HG02938 (cell line): ENCODE measurements around the gene TRMT1L.

Source experiments
- ATAC-seq: cut with Tn5 transposase; IDR thresholded peaks from one replicate; pipeline ENCODE4 v1.9.1; 2021; ENCODE audit warnings: mild to moderate bottlenecking, moderate library complexity; ENCODE audit not compliant: unreplicated experiment

Gene TRMT1L

GRCh38 chr1:185132534-185132933 lies 24.2 kb downstream of the TRMT1L start:
- ATAC-seq = no peak

DNA sequence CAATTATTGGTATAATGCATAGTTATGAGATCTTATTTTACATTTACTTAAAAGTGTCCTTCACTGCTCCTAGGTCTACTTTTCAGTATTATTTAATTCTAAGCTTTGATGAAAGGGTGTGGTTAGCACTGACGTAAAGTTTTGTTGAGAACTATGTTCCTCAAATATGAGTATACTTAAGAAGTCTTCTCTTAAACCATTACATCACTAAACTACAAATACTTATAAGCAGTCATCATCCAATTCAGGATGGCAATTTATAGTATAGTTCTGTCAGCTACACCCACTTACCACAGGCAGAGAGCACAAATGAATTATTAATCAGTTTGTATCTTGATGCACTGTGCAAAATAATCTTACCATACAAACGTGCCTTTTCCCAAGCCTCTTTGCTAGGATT lies 27.0 kb downstream of the TRMT1L start:
- no peak for ATAC-seq

GRCh38 chr1:185112356-185112755 lies 44.4 kb downstream of the TRMT1L start:
- ATAC-seq = no peak

DNA sequence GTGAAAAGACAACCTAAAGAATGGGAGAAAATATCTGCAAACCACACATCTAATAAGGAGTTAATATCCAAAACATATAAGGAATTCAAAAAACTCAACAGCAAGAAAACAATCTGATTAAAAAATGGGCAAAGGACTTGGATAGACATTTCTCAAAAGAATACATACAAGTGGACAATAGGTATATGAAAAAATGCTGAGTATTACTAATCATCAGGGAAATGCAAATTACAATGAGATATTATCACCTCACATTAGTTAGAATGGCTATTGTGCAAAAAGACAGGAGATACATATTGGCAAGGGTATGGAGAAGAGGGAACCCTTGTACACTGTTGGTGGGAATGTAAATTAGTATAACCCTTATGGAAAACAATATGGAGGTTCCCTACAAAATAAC lies 44.9 kb downstream of the TRMT1L start:
- ATAC-seq = no peak

GRCh38 chr1:185110145-185110544 lies 46.6 kb downstream of the TRMT1L start:
- no peak for ATAC-seq

DNA sequence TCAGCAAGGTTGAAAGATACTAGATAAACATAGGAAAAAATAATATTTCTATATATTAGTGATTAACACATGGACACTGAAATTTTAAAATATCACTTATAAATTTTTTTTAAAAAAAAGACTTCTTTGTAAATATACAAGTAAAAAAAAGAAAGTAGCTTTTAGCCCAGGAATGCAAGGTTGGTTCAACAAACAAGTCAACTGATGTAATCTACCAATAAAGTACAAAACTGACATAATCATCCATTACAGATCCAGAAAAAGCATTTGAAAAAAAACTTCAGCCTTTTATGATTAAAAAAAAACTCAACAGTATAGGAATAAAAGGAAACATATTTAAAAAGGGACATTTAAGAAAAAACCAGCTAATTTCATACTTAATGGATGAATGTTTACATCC lies 48.4 kb downstream of the TRMT1L start:
- ATAC-seq = no peak

- ATAC-seq = no peak
Observed at GRCh38 chr1:185105121-185105520, 51.6 kb downstream of the TRMT1L start.

DNA sequence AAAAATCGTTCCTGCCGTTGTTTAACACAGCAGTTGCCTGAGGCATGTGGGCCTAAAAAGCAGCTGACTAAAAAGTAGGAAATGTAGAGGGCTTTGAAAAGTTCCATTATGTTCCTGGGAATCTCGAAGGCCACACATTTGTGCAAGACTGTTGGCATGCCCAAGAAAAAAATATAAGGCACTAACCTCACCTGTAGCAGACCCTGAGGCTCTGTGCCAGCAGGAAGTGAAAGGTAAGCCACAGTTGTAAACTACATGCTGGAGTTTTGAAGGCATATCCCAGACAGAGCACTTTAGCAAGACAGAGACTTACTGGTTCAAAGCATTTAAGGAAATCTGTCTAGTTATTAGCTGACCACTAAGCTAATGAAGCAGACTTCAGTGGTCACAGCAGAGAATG lies 52.7 kb downstream of the TRMT1L start:
- no peak for ATAC-seq

GRCh38 chr1:185096531-185096930 lies 60.2 kb downstream of the TRMT1L start:
- no peak for ATAC-seq

GRCh38 chr1:185094761-185095160 lies 62.0 kb downstream of the TRMT1L start:
- no peak for ATAC-seq

- no peak for ATAC-seq
Observed at GRCh38 chr1:185091480-185091879, 65.3 kb downstream of the TRMT1L start.

DNA sequence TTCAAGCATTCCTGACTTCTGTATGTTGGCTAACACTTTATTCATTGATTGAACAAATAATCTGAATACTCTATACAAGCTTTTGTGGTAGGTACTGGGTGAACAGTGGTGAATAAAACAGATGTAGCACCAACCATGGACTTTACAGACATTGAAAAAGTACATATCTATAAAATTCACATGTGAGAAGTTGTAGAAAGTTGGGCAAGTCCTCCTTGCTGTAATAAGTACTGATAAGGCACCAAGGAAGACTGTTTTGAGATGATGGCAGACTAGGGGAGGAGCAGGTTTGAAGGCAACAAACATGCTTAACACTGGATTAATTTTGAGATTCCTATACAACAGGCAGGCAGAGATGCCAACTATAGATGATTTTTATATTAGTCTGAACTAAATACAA lies 69.0 kb downstream of the TRMT1L start:
- no peak for ATAC-seq

- no peak for ATAC-seq
Observed at GRCh38 chr1:185087101-185087500, 69.7 kb downstream of the TRMT1L start.

DNA sequence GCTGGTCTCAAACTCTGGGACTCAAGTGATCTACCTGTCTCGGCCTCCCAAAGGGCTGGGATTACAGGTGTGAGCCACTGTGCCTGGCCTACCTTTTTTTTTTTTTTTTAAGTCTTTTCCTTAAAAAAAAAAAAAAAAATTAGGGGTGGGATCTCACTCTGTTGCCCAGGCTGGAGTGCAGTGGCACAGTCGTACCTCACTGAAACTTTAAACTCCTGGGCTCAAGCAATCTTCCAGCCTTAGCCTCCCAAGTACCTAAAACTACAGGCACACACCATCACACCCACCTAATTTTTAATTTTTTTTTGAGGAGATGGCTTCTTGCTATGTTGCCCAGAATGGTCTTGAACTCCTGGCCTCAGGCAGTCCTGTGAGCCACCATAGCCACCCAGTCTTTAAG lies 72.9 kb downstream of the TRMT1L start:
- ATAC-seq = no peak

- ATAC-seq = no peak
Observed at GRCh38 chr1:185080422-185080821, 76.3 kb downstream of the TRMT1L start.

GRCh38 chr1:185077374-185077773 lies 79.4 kb downstream of the TRMT1L start:
- no peak for ATAC-seq

DNA sequence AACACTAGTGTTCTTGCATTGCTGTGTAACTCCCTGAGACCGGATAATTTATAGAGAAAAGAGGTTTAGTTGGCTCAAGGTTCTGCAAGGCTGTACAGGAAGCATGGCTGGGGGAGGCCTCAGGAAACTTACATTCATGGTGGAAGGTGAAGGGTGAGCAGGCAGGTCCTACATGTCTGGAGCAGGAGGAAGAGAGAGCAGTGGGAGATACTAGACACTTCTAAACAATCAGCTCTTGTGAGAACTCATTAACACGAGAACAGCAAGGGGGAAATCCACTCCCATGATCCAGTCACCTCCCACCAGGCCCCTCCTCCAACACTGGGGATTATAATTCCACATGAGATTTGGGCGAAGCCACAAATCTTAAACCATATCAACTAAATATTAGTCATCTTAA lies 81.3 kb downstream of the TRMT1L start:
- no peak for ATAC-seq

DNA sequence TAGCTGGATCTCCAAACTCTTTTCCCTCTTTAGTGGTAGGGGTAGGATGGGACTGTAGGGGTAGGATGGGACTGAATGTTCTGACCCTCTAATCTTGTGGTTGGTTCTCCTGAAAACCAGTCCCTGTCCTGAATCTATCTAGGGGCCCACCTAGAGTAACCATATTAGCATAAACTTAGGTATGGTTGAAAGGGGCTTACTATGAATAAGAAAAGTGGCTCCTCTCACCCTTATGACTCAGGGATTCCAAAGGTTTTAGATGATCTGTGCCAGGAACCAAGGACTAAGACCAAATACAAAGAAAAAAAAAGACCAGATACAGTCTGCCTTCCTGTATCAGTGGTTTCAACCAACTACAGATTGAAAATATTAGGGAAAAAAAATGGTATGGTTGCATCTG lies 82.4 kb downstream of the TRMT1L start:
- no peak for ATAC-seq

- no peak for ATAC-seq
Observed at GRCh38 chr1:185073725-185074124, 83.0 kb downstream of the TRMT1L start.

GRCh38 chr1:185070051-185070450 lies 86.7 kb downstream of the TRMT1L start:
- ATAC-seq = no peak

DNA sequence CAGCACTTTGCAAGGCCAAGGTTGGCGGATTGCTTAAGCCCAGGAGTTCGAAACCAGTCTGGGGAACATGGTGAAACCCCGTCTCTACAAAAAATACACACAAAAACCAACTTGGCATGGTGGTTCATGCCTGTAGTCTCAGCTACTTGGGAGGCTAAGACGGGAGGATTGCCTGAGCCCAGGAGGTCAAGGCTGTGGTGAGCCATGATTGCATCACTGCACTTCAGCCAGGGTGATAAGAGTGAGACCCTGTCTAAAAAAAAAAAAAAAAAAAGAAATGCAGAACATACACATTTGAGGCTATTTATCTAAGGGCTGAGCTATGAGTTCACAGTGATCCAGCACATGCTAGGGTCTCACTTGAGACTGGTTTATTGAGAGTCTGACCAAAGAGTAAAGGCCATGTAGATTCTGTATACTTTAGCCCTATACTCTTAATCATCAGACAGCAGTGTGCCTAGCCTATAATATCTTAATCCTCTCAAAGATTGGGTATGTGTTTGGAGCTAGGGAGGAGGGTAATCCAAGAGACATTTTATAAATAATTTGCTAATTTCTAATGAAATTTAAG lies 87.5 kb downstream of the TRMT1L start:
- ATAC-seq = no peak

DNA sequence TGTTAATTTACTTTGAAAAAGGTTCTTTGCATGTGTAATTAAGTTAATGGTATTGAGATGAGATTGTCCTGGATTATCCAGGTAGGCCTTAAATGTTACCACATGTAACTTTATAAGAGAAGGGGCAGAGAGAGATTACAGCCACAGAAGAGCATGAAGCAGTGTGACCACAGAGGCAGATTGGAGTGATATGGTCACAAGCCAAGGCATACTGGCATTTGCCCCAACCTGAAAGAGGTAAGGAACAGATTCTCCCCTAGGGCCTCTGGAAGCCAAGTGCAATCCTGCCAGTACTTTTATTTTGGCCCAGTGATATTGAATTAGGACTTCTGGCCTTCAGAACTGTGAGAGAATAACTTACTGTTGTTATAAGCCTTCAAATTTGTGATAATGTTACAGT lies 88.4 kb downstream of the TRMT1L start:
- no peak for ATAC-seq
